DND-41 (cell line): ENCODE measurements around the gene LRRC32.

Experiments
- ATAC-seq: fragments of 200-7000 bp; cut with Tn5 transposase; 3 replicates; pipeline ENCODE4 v1.9.1; 2021; ENCODE audit warnings: low read depth; ENCODE audit not compliant: insufficient read depth
- DNase-seq: peaks from one replicate; pipeline ENCODE4 v3.0.0-alpha.2; 2020
- H2AFZ ChIP-seq: 2 replicates; pipeline ENCODE4 v1.6.0; 2012; ENCODE audit warnings: low read depth, low read length
- H3K27ac ChIP-seq: 2 replicates; pipeline ENCODE4 v1.5.1; 2012; ENCODE audit warnings: low read length, inconsistent platforms
- H3K27me3 ChIP-seq: fragments of 200-600 bp; sonication (generic); 2 replicates; pipeline ENCODE4 v1.6.0; 2012; ENCODE audit warnings: low read length, mild to moderate bottlenecking, inconsistent platforms; ENCODE audit not compliant: insufficient read depth, poor library complexity
- H3K36me3 ChIP-seq: 2 replicates; pipeline ENCODE4 v1.5.1; 2012; ENCODE audit warnings: low read length, inconsistent platforms; ENCODE audit not compliant: insufficient read depth
- H3K4me1 ChIP-seq: 2 replicates; pipeline ENCODE4 v1.5.1; 2012; ENCODE audit warnings: mild to moderate bottlenecking, low read length; ENCODE audit not compliant: insufficient read depth
- H3K4me2 ChIP-seq: 2 replicates; pipeline ENCODE4 v1.6.0; 2012; ENCODE audit warnings: mild to moderate bottlenecking, moderate library complexity, low read length, inconsistent platforms; ENCODE audit not compliant: insufficient read depth
- H3K4me3 ChIP-seq, 2 experiments: fragments of 200-600 bp in 1 of 2; shearing (Covaris generic) in 1 of 2; 2 replicates each; pipeline ENCODE4 v1.5.1; 2012 to 2016; ENCODE audit warnings: inconsistent platforms in 2 of 2, low read length in 2 of 2, mild to moderate bottlenecking in 2 of 2, low read depth in 1 of 2, moderate library complexity in 1 of 2
- H3K79me2 ChIP-seq: 2 replicates; pipeline ENCODE4 v1.6.0; 2012; ENCODE audit warnings: low read length, inconsistent platforms; ENCODE audit not compliant: insufficient read depth
- H3K9ac ChIP-seq: 2 replicates; pipeline ENCODE4 v1.6.0; 2012; ENCODE audit warnings: low read depth, mild to moderate bottlenecking, inconsistent platforms, low read length, moderate library complexity
- H3K9me3 ChIP-seq: 2 replicates; pipeline ENCODE4 v1.5.1; 2012; ENCODE audit warnings: low read length, moderate library complexity, mild to moderate bottlenecking, inconsistent platforms; ENCODE audit not compliant: insufficient read depth, severe bottlenecking
- H4K20me1 ChIP-seq: 2 replicates; pipeline ENCODE4 v1.6.0; 2012; ENCODE audit warnings: low read length; ENCODE audit not compliant: insufficient read depth
- CTCF ChIP-seq: IDR thresholded peaks from 2 replicates; pipeline ENCODE4 v1.5.1; 2012; ENCODE audit warnings: borderline replicate concordance, low read length, moderate library complexity, mild to moderate bottlenecking; ENCODE audit not compliant: poor library complexity, severe bottlenecking; ENCODE audit errors: extremely low read depth
- EZH2 ChIP-seq: IDR thresholded peaks from 3 replicates; pipeline ENCODE4 v1.6.1; 2012; ENCODE audit warnings: borderline replicate concordance, low read depth, mild to moderate bottlenecking, moderate library complexity, low read length, inconsistent platforms; ENCODE audit not compliant: severe bottlenecking

The LRRC32 gene

GRCh38 chr11:76708972-76709660 is 38.6 kb upstream of the LRRC32 start:
- Histone ChIP-seq H3K27me3 (peaks cover 7% of the 10 kb centered on the region), H3K27ac (no peak overlapping the region), H3K36me3 (no peaks in the 10 kb centered on the region), H4K20me1 (no peaks in the 10 kb centered on the region; the same call in 1 of the 2 replicates), H2AFZ (no peak overlapping the region), H3K9ac (no peak overlapping the region), H3K4me3 (no peak overlapping the region), H3K79me2 (no peaks in the 10 kb centered on the region), H3K9me3 (no peaks in the 10 kb centered on the region), H3K4me2 (no peak overlapping the region), H3K4me1 (no peaks in the 10 kb centered on the region)
- TF ChIP-seq CTCF (no peak), EZH2 (no peak)
- DNase-seq (no peak), ATAC-seq (no peak)

- ATAC-seq (no peak), DNase-seq (no peak)
- no peaks in the 10 kb centered on the region for H3K9me3 ChIP-seq
- H3K4me2 ChIP-seq, result no peak overlapping the region
- no peak for TF ChIP-seq CTCF
- TF ChIP-seq EZH2, result no peak
- H3K9ac ChIP-seq, result no peak overlapping the region
- no peaks in the 10 kb centered on the region for H3K36me3 ChIP-seq
- H3K27ac ChIP-seq, result no peak overlapping the region
- no peaks in the 10 kb centered on the region; the same call in 1 of the 2 replicates for H4K20me1 ChIP-seq
- H2AFZ ChIP-seq, result no peak overlapping the region
- H3K4me3 ChIP-seq, result no peak overlapping the region
- H3K4me1 ChIP-seq, result no peaks in the 10 kb centered on the region
- H3K79me2 ChIP-seq, result no peaks in the 10 kb centered on the region
- H3K27me3 ChIP-seq, result peaks cover 10% of the 10 kb centered on the region
Measured at GRCh38 chr11:76707293-76707825, 36.8 kb upstream of the LRRC32 start.

- no peak overlapping the region for H3K4me2 ChIP-seq
- peaks cover 10% of the 10 kb centered on the region for H3K27me3 ChIP-seq
- no peaks in the 10 kb centered on the region for H3K4me1 ChIP-seq
- ATAC-seq (no peak), DNase-seq (no peak)
- no peaks in the 10 kb centered on the region; the same call in 1 of the 2 replicates for H4K20me1 ChIP-seq
- no peaks in the 10 kb centered on the region for H3K9me3 ChIP-seq
- no peak overlapping the region for H2AFZ ChIP-seq
- no peaks in the 10 kb centered on the region for H3K36me3 ChIP-seq
- H3K27ac ChIP-seq, result no peak overlapping the region
- TF ChIP-seq EZH2 (no peak), CTCF (no peak)
- no peaks in the 10 kb centered on the region for H3K79me2 ChIP-seq
- H3K4me3 ChIP-seq, result no peak overlapping the region
- no peak overlapping the region for H3K9ac ChIP-seq
Measured at GRCh38 chr11:76706667-76707066, 36.1 kb upstream of the LRRC32 start.
